Pancreas (tissue), 10 donors: ENCODE measurements around the gene RAPGEF4. TPM values are rescaled to one million over a fixed set of nuclear protein-coding genes. Genes with fewer than 3 reads are reported as not detected.

Experiments used
- ATAC-seq, 4 donors: fragments of 200-7000 bp; cut with Tn5 transposase; one replicate each; pipeline versions ENCODE4 v1.8.0 to v1.9.1; 2020; ENCODE audit warnings: mild to moderate bottlenecking in 4 of 4, moderate library complexity in 4 of 4
- DNase-seq, 6 donors: peaks; one replicate each; pipeline ENCODE4 v3.0.0-alpha.2; 2020
- FAIRE-seq: peaks from 2 replicates; lab custom pipeline; 2012; peaks lifted over from hg19 to GRCh38; lab: Jason Lieb, UNC
- H3K27ac ChIP-seq, 4 donors: fragments of 200-600 bp; sonication (generic); 1 replicate in 3 of 4; 2 replicates in 1 of 4; pipeline versions ENCODE4 v1.5.0 to v1.8.0; 2020
- H3K27me3 ChIP-seq, 4 donors: fragments of 200-600 bp; one replicate each; pipeline ENCODE4 v1.8.0; 2021
- H3K36me3 ChIP-seq, 3 donors: fragments of 200-600 bp; sonication (generic) in 1 of 3; one replicate each; pipeline versions ENCODE4 v1.5.0 to v1.8.0; 2020 to 2021
- H3K4me1 ChIP-seq, 3 donors: fragments of 200-600 bp; one replicate each; pipeline ENCODE4 v1.8.0; 2021
- H3K4me3 ChIP-seq, 4 donors: fragments of 200-600 bp; sonication (generic) in 2 of 4; one replicate each; pipeline versions ENCODE4 v1.5.0 to v1.8.0; 2020 to 2021
- H3K9me3 ChIP-seq, 4 donors: fragments of 200-600 bp; one replicate each; pipeline ENCODE4 v1.8.0; 2021
- WGBS, 2 donors: extraction: QIAGEN DNeasy Blood & Tissue Kit; methylation state at CpG; one replicate each; pipeline ENCODE4 v1.1.7; 2013; 5-methylcytosine and 5-hydroxymethylcytosine counted together
- intact Hi-C, 3 donors: fragments of 100-400 bp; cut with DNase I; formaldehyde crosslinking; loops; one replicate each; pipeline versions ENCODE4 v1.11.1 to v1.14.2; 2022
- polyA plus RNA-seq, 2 donors: library from polyadenylated mRNA; stranded (reverse); fragments of 200-250 nt; gene quantifications; one replicate each; pipeline ENCODE4 v1.2.3, GENCODE V29; 2013
- total RNA-seq, 6 donors: library from RNA; stranded (reverse); fragmentation: NEBNext Ultra II Directional in 4 of 6; extraction: Animal tissue kit (Norgen Biotek cat#: 25700) in 4 of 6; gene quantifications; one replicate each; pipeline versions ENCODE4 v1.2.1 to v1.2.4, GENCODE V29; 2021 to 2023
- TF ChIP-seq, protein P1 (sequence below), 4 donors: fragments of 200-600 bp; sonication (generic) in 3 of 4; IDR thresholded peaks; one replicate each; pipeline versions ENCODE4 v1.5.0 to v1.8.0; 2021; ENCODE audit warnings: antibody characterized with exemption in 4 of 4
- donor health status: healthy with polysubstance abuse.
- donor health status: DM: no; HTN: no; CAD: no; lungs with moderate emphysema.
- donor health status: DM: no; HTN: no; CAD: no.
- donor health status: control.
- donor health status: control.
- donor health status: Bipolar disorder and iron deficiency.
- donor health status: DM: yes; HTN: yes; CAD: no.
- donor health status: DM: no; HTN: no; CAD: no.
- donor health status: DM: no; HTN: no; CAD: no.
- donor health status: DM: yes; HTN: yes; CAD: no.

RAPGEF4 gene
- total and polyA plus RNA-seq, 8 donors = 2.1 to 9.0 (median 5.1) TPM

- no peak overlapping the region for H3K27ac ChIP-seq
- intact Hi-C loops = no loop called here
- ATAC-seq = peak in 2 of 4 donors; percentile 31 to 58
- no peak for FAIRE-seq
- DNase-seq = no peak
- TF ChIP-seq, protein P1, sequence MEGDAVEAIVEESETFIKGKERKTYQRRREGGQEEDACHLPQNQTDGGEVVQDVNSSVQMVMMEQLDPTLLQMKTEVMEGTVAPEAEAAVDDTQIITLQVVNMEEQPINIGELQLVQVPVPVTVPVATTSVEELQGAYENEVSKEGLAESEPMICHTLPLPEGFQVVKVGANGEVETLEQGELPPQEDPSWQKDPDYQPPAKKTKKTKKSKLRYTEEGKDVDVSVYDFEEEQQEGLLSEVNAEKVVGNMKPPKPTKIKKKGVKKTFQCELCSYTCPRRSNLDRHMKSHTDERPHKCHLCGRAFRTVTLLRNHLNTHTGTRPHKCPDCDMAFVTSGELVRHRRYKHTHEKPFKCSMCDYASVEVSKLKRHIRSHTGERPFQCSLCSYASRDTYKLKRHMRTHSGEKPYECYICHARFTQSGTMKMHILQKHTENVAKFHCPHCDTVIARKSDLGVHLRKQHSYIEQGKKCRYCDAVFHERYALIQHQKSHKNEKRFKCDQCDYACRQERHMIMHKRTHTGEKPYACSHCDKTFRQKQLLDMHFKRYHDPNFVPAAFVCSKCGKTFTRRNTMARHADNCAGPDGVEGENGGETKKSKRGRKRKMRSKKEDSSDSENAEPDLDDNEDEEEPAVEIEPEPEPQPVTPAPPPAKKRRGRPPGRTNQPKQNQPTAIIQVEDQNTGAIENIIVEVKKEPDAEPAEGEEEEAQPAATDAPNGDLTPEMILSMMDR (IDR thresholded peaks at IDR 0.05) = no peak
- WGBS, 2 donors = 69 to 71% methylated on average over 11 of the region's 11 CpGs
- no peaks in the 10 kb centered on the region for H3K9me3 ChIP-seq
- no peaks in the 10 kb centered on the region for H3K36me3 ChIP-seq
- no peaks in the 10 kb centered on the region for H3K27me3 ChIP-seq
- H3K4me3 ChIP-seq = no peak overlapping the region
- H3K4me1 ChIP-seq = no peaks in the 10 kb centered on the region
Observed at GRCh38 chr2:172993931-172994717, 258.5 kb downstream of the RAPGEF4 start.

GRCh38 chr2:172994864-172995263 lies 259.2 kb downstream of the RAPGEF4 start:
- Histone ChIP-seq H3K4me3 (no peak overlapping the region), H3K4me1 (no peaks in the 10 kb centered on the region), H3K36me3 (no peaks in the 10 kb centered on the region), H3K27ac (no peak overlapping the region), H3K9me3 (no peaks in the 10 kb centered on the region), H3K27me3 (no peaks in the 10 kb centered on the region)
- TF ChIP-seq, protein P1 (IDR thresholded peaks at IDR 0.05) = no peak
- ATAC-seq (no peak), DNase-seq (no peak), FAIRE-seq (no peak)
- WGBS, 2 donors = 97 to 100% methylated on average over 2 of the region's 2 CpGs
- intact Hi-C loops = no loop called here

GRCh38 chr2:172995323-172996244 lies 259.9 kb downstream of the RAPGEF4 start:
- peak in 3 of 4 donors; percentile 68 to 86 (median 84) for ATAC-seq
- Histone ChIP-seq H3K36me3 (no peaks in the 10 kb centered on the region), H3K4me3 (no peak overlapping the region), H3K27me3 (no peaks in the 10 kb centered on the region), H3K9me3 (no peaks in the 10 kb centered on the region), H3K27ac (no peak overlapping the region), H3K4me1 (no peaks in the 10 kb centered on the region)
- TF ChIP-seq, protein P1 (IDR thresholded peaks at IDR 0.05) = no peak
- no peak for FAIRE-seq
- intact Hi-C loops = no loop called here
- peak in 1 of 6 donors; percentile 37 for DNase-seq
- WGBS, 2 donors = 74 to 82% methylated on average over 14 of the region's 14 CpGs

DNA sequence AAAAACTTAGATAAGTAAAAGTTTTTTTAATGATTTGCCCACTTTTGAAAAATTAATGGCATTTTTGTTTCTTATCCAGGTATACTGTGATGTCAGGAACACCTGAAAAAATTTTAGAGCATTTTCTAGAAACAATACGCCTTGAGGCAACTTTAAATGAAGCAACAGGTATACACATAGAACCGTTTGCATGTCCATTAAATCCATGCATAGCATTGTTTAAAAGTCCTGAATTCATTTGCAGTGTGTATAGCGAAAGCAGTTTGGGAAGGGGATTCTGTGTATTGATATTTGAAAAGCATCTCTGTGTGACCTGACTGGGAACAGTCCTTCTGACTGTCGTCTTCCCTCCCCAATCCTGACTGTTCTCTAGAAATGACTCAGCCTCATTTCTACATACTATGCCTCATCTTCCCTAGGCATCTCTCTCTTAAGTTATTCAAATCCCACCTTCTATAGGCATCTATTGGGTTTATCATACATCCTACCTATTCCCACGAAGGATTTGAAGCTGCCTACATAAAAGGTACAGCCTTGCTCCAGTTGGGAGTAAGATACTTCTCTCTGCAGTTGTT lies 260.8 kb downstream of the RAPGEF4 start:
- H3K4me1 ChIP-seq = no peaks in the 10 kb centered on the region
- intact Hi-C loops = no loop called here
- DNase-seq = no peak
- H3K27me3 ChIP-seq = no peaks in the 10 kb centered on the region
- H3K36me3 ChIP-seq = no peaks in the 10 kb centered on the region
- no peak overlapping the region for H3K4me3 ChIP-seq
- H3K27ac ChIP-seq = no peak overlapping the region
- WGBS, 2 donors = 66 to 72% methylated on average over 5 of the region's 5 CpGs
- TF ChIP-seq, protein P1 (IDR thresholded peaks at IDR 0.05) = no peak
- no peaks in the 10 kb centered on the region for H3K9me3 ChIP-seq
- FAIRE-seq = no peak
- no peak for ATAC-seq
